CD4-positive, alpha-beta T cell treated with Interleukin-6 for 4 hours (primary cell): ENCODE results near the gene GPR35.

Source experiments
- DNase-seq: peaks from one replicate; pipeline ENCODE4 v3.0.0-alpha.2; 2020; ENCODE audit warnings: mixed read lengths

GPR35 gene

GRCh38 chr2:240624011-240624949 is 1.0 kb upstream of the GPR35 start:
- no peak for DNase-seq

- DNase-seq = peak; percentile 57
Observed at GRCh38 chr2:240626531-240627300, 1.4 kb downstream of the GPR35 start.

GRCh38 chr2:240627736-240628506 is 2.6 kb downstream of the GPR35 start:
- no peak for DNase-seq

- DNase-seq = no peak
Observed at GRCh38 chr2:240628507-240628807, 3.2 kb downstream of the GPR35 start.

GRCh38 chr2:240628808-240629618 is 3.7 kb downstream of the GPR35 start:
- DNase-seq = no peak

- DNase-seq = no peak
Observed at GRCh38 chr2:240629619-240629967, 4.3 kb downstream of the GPR35 start.

GRCh38 chr2:240629968-240630770 is 4.9 kb downstream of the GPR35 start:
- DNase-seq = no peak

GRCh38 chr2:240630771-240631547 is 5.7 kb downstream of the GPR35 start:
- no peak for DNase-seq

- DNase-seq = no peak
Observed at GRCh38 chr2:240631548-240632305, 6.4 kb downstream of the GPR35 start.

- no peak for DNase-seq
Observed at GRCh38 chr2:240632306-240632721, 7.0 kb downstream of the GPR35 start.

GRCh38 chr2:240635121-240635997 is 10.1 kb downstream of the GPR35 start:
- DNase-seq = no peak

GRCh38 chr2:240635998-240636547 is 10.8 kb downstream of the GPR35 start:
- DNase-seq = no peak

GRCh38 chr2:240636563-240637115 is 11.4 kb downstream of the GPR35 start:
- no peak for DNase-seq

GRCh38 chr2:240637116-240637900 is 12.0 kb downstream of the GPR35 start:
- no peak for DNase-seq

GRCh38 chr2:240637901-240638345 is 12.6 kb downstream of the GPR35 start:
- DNase-seq = no peak

- no peak for DNase-seq
Observed at GRCh38 chr2:240638512-240639160, 13.4 kb downstream of the GPR35 start.

GRCh38 chr2:240639566-240639965 is 14.3 kb downstream of the GPR35 start:
- DNase-seq = no peak
